ENCODE data around the gene FNIP2.

DNA sequence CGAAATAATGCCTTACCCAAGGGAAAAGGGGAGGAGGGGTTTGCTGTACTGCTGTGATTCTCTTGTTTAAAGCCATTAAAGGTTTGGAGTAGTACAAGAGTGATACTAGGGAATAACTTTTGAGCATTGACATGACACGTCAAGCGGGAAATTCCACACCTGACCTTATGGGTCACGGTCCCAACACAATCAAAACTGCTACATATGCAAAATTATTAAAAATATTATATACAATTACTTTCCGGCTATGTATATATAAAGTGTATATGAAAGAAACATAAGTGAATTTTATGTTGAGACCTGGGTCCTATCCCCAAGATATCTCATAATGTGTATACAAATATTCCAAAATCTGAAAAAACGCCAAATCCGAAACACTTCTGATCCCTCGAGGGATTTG, 21.0 kb downstream of the FNIP2 start:
- no peak for TF ChIP-seq ZNF274 (IDR thresholded peaks at IDR 0.05; ENCODE audit: low read depth, low read length)
- no peak for TF ChIP-seq YY1 (IDR thresholded peaks at IDR 0.05; ENCODE audit: insufficient read depth, insufficient read length)
